ENCODE results near the gene FAM20C. TPM values are rescaled to one million over a fixed set of nuclear protein-coding genes. Genes with fewer than 3 reads are reported as not detected.

The FAM20C gene
- polyA plus RNA-seq, 1 experiment, result 32.5 TPM

GRCh38 chr7:209416-209815, 17.0 kb downstream of the FAM20C start:
- Histone ChIP-seq H3K4me3 (ENCODE audit: low read depth, low read length) (no peak overlapping the region), H3K27me3 (ENCODE audit: control insufficient read depth, insufficient read depth, low read length) (no peaks in the 10 kb centered on the region), H3K36me3 (ENCODE audit: control insufficient read depth, insufficient read depth, low read length) (peaks cover 55% of the 10 kb centered on the region)
- DNase-seq (ENCODE audit: low read depth), result no peak
- ChIA-PET POLR2A (no interaction called here), CTCF (interaction anchor here (1.6 kb wide), 1 partner anchor 22 kb away, joined by 4 read pairs; no protein-coding TSS in a partner anchor)
- TF ChIP-seq, protein P1, sequence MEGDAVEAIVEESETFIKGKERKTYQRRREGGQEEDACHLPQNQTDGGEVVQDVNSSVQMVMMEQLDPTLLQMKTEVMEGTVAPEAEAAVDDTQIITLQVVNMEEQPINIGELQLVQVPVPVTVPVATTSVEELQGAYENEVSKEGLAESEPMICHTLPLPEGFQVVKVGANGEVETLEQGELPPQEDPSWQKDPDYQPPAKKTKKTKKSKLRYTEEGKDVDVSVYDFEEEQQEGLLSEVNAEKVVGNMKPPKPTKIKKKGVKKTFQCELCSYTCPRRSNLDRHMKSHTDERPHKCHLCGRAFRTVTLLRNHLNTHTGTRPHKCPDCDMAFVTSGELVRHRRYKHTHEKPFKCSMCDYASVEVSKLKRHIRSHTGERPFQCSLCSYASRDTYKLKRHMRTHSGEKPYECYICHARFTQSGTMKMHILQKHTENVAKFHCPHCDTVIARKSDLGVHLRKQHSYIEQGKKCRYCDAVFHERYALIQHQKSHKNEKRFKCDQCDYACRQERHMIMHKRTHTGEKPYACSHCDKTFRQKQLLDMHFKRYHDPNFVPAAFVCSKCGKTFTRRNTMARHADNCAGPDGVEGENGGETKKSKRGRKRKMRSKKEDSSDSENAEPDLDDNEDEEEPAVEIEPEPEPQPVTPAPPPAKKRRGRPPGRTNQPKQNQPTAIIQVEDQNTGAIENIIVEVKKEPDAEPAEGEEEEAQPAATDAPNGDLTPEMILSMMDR (IDR thresholded peaks at IDR 0.05; ENCODE audit: insufficient read depth, low read depth, low read length), result no peak

DNA sequence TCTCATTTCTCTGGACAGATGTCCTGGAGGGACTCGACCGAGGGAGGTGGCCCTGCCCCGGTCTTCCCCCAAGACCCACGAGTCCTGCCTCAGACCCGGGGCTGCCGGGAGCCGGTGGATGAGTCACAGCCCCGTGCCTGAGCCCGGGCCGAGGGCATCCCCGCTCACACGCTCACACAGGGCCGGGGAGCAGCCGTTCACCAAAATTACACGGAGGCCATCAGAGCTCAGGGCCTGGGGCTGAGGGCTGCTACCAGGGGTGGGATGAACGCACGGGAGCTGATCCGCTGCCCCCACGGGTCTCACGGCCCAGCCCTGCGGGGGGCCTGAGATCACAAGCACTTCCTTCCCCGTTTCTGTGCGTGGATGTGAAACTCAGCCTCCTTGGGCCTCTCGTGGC, 17.5 kb downstream of the FAM20C start:
- CTCF ChIA-PET, result interaction anchor here (1.6 kb wide), 1 partner anchor 21 kb away, joined by 4 read pairs; no protein-coding TSS in a partner anchor
- DNase-seq (ENCODE audit: low read depth), result no peak
- TF ChIP-seq, protein P1 (IDR thresholded peaks at IDR 0.05; ENCODE audit: insufficient read depth, low read depth, low read length), result no peak

DNA sequence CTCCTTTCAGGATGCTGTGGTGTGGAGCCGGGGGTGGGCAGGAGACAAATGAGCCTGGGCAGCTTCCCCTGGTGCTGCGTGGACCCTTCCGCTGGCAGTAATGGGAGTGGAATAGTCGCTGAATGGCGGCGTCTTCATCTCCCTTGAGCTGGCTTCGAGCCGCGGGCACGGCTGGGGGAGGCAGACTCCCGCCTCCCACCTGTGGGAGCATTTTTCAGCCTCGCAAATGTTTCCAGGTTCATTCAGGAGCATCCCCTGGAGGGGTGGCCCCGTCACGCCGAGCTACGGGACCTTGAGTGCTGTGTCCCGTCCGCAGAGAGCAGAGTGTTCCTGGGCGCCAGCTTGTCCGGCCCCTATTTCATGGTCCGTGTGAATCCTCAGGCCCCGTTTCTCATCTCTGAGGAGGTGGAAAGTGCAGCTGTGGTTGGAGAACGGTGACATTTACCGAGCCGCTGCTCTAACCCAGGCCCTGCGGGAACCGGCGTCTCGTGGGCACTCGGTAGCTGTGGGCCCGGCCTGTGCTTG, 18.1 kb downstream of the FAM20C start:
- Histone ChIP-seq H3K27me3 (ENCODE audit: control insufficient read depth, insufficient read depth, low read length) (no peaks in the 10 kb centered on the region), H3K36me3 (ENCODE audit: control insufficient read depth, insufficient read depth, low read length) (peaks cover 49% of the 10 kb centered on the region), H3K4me3 (ENCODE audit: low read depth, low read length) (no peak overlapping the region)
- POLR2A ChIA-PET, result no interaction called here
- no peak for DNase-seq (ENCODE audit: low read depth)
- TF ChIP-seq, protein P1 (IDR thresholded peaks at IDR 0.05; ENCODE audit: insufficient read depth, low read depth, low read length), result no peak
- CTCF ChIA-PET, result no interaction called here

More for the DNA sequence above, 17.5 kb downstream of the FAM20C start:
- peaks cover 53% of the 10 kb centered on the region for H3K36me3 ChIP-seq (ENCODE audit: control insufficient read depth, insufficient read depth, low read length)
- no peaks in the 10 kb centered on the region for H3K27me3 ChIP-seq (ENCODE audit: control insufficient read depth, insufficient read depth, low read length)
- no peak overlapping the region for H3K4me3 ChIP-seq (ENCODE audit: low read depth, low read length)
- POLR2A ChIA-PET, result no interaction called here

GRCh38 chr7:211033-211714, 18.8 kb downstream of the FAM20C start:
- no peak overlapping the region for H3K4me3 ChIP-seq (ENCODE audit: low read depth, low read length)
- ChIA-PET POLR2A (no interaction called here), CTCF (no interaction called here)
- no peaks in the 10 kb centered on the region for H3K27me3 ChIP-seq (ENCODE audit: control insufficient read depth, insufficient read depth, low read length)
- H3K36me3 ChIP-seq (ENCODE audit: control insufficient read depth, insufficient read depth, low read length), result peaks cover 43% of the 10 kb centered on the region
- TF ChIP-seq, protein P1 (IDR thresholded peaks at IDR 0.05; ENCODE audit: insufficient read depth, low read depth, low read length), result no peak
- DNase-seq (ENCODE audit: low read depth), result no peak

DNA sequence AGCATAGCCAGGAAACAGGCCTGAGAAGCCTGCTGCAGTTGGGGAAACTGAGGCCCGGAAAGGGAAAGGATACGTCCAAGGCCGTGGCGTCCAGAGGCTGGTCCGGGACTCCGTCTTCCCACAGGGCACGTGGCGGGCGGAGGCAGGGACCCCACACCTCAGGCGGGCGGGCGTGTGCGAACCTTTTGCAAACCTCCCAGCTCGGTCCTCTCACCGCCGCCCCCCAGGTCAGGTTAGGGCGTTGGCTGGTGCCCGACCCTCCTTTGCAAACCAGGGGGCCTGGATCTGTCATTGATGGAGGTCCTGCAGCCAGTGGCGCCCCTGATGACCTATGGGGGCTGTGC, 19.3 kb downstream of the FAM20C start:
- ChIA-PET CTCF (no interaction called here), POLR2A (no interaction called here)
- TF ChIP-seq, protein P1 (IDR thresholded peaks at IDR 0.05; ENCODE audit: insufficient read depth, low read depth, low read length), result no peak
- H3K27me3 ChIP-seq (ENCODE audit: control insufficient read depth, insufficient read depth, low read length), result no peaks in the 10 kb centered on the region
- no peak for DNase-seq (ENCODE audit: low read depth)
- H3K36me3 ChIP-seq (ENCODE audit: control insufficient read depth, insufficient read depth, low read length), result peaks cover 39% of the 10 kb centered on the region
- H3K4me3 ChIP-seq (ENCODE audit: low read depth, low read length), result no peak overlapping the region

All from BJ (cell line).